Adrenal gland (tissue), 5 donors: Measurements from ENCODE around the gene MRC2.

Experiments
- POLR2A ChIP-seq, 2 donors: fragments of 450-650 bp; IDR thresholded peaks; one replicate each; pipeline ENCODE4 v1.6.1; 2017; ENCODE audit warnings: antibody characterized with exemption in 2 of 2, mild to moderate bottlenecking in 2 of 2, moderate library complexity in 1 of 2
- TF ChIP-seq, protein P1 (sequence below), 6 experiments: fragments of 450-650 bp in 4 of 6; fragments of 200-600 bp in 2 of 6; sonication (generic) in 1 of 6; IDR thresholded peaks; 1 replicate in 5 of 6; 2 replicates in 1 of 6; pipeline versions ENCODE4 v1.5.1 to v1.8.0; 2016 to 2021; ENCODE audit warnings: antibody characterized with exemption in 6 of 6, mild to moderate bottlenecking in 2 of 6, moderate library complexity in 1 of 6
- donor health status: DM: no; HTN: no; CAD: no.

- TF ChIP-seq POLR2A (IDR thresholded peaks at IDR 0.05) = no peak
- TF ChIP-seq, protein P1, sequence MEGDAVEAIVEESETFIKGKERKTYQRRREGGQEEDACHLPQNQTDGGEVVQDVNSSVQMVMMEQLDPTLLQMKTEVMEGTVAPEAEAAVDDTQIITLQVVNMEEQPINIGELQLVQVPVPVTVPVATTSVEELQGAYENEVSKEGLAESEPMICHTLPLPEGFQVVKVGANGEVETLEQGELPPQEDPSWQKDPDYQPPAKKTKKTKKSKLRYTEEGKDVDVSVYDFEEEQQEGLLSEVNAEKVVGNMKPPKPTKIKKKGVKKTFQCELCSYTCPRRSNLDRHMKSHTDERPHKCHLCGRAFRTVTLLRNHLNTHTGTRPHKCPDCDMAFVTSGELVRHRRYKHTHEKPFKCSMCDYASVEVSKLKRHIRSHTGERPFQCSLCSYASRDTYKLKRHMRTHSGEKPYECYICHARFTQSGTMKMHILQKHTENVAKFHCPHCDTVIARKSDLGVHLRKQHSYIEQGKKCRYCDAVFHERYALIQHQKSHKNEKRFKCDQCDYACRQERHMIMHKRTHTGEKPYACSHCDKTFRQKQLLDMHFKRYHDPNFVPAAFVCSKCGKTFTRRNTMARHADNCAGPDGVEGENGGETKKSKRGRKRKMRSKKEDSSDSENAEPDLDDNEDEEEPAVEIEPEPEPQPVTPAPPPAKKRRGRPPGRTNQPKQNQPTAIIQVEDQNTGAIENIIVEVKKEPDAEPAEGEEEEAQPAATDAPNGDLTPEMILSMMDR (IDR thresholded peaks at IDR 0.05) = no peak
Measured at GRCh38 chr17:62696256-62696655, 68.8 kb downstream of the MRC2 start.
